Measurements from ENCODE around the gene ERC1. TPM values are rescaled to one million over a fixed set of nuclear protein-coding genes. Genes with fewer than 3 reads are reported as not detected.

Gene ERC1
- total RNA-seq, 2 donors from 2014 or later, result 18.9 to 72.9 TPM

DNA sequence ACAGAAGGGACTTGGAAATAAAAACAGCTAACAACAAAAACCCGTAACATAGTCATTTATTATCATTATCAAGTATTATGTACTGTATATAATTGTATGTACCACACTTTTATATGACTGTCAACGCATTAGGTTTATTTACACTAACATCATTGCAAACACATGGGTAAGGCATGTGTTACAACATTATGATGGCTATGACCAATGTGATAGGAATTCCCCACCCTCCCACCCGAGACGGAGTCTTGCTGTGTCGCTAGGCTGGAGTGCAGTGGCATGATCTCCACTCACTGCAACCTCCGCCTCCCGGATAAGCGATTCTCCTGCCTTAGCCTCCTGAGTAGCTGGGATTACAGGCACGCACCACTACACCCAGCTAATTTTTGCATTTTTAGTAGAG is 82.6 kb downstream of the ERC1 start:
- TF ChIP-seq, protein P1, sequence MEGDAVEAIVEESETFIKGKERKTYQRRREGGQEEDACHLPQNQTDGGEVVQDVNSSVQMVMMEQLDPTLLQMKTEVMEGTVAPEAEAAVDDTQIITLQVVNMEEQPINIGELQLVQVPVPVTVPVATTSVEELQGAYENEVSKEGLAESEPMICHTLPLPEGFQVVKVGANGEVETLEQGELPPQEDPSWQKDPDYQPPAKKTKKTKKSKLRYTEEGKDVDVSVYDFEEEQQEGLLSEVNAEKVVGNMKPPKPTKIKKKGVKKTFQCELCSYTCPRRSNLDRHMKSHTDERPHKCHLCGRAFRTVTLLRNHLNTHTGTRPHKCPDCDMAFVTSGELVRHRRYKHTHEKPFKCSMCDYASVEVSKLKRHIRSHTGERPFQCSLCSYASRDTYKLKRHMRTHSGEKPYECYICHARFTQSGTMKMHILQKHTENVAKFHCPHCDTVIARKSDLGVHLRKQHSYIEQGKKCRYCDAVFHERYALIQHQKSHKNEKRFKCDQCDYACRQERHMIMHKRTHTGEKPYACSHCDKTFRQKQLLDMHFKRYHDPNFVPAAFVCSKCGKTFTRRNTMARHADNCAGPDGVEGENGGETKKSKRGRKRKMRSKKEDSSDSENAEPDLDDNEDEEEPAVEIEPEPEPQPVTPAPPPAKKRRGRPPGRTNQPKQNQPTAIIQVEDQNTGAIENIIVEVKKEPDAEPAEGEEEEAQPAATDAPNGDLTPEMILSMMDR (IDR thresholded peaks at IDR 0.05), result no peak
- TF ChIP-seq POLR2AphosphoS5 (IDR thresholded peaks at IDR 0.05), result no peak
- no peak for TF ChIP-seq POLR2A (IDR thresholded peaks at IDR 0.05)
- 94% methylated on average over 9 of the region's 9 CpGs for WGBS

GRCh38 chr12:1077036-1077803 is 86.2 kb downstream of the ERC1 start:
- Histone ChIP-seq H3K4me1 (replicated peaks) (no peaks in the 10 kb centered on the region), H3K36me3 (no peaks in the 10 kb centered on the region), H3K4me3 (no peak overlapping the region), H3K9me3 (no peaks in the 10 kb centered on the region), H3K27ac (no peak overlapping the region), H3K27me3 (replicated peaks; ENCODE audit: insufficient read depth) (no peaks in the 10 kb centered on the region)
- no peak for DNase-seq (ENCODE audit: low spot score)
- intact Hi-C loops (cut with DNase I), result no loop called here
- 49% methylated on average over 5 of the region's 5 CpGs for WGBS
- TF ChIP-seq POLR2A (IDR thresholded peaks at IDR 0.05), result no peak
- TF ChIP-seq, protein P1 (IDR thresholded peaks at IDR 0.05), result no peak
- TF ChIP-seq POLR2AphosphoS5 (IDR thresholded peaks at IDR 0.05), result no peak

More for the DNA sequence above, 82.6 kb downstream of the ERC1 start:
- H3K27me3 ChIP-seq (replicated peaks; ENCODE audit: insufficient read depth), result no peaks in the 10 kb centered on the region
- H3K4me1 ChIP-seq (replicated peaks), result no peaks in the 10 kb centered on the region
- no peak for DNase-seq (ENCODE audit: low spot score)
- intact Hi-C loops (cut with DNase I), result no loop called here
- H3K9me3 ChIP-seq, result no peaks in the 10 kb centered on the region
- H3K27ac ChIP-seq, result no peak overlapping the region
- H3K36me3 ChIP-seq, result no peaks in the 10 kb centered on the region
- H3K4me3 ChIP-seq, result no peak overlapping the region

- H3K27me3 ChIP-seq (replicated peaks; ENCODE audit: insufficient read depth), result no peaks in the 10 kb centered on the region
- WGBS, result 78% methylated on average over 3 of the region's 3 CpGs
- H3K9me3 ChIP-seq, result no peaks in the 10 kb centered on the region
- no peak overlapping the region for H3K27ac ChIP-seq
- H3K4me1 ChIP-seq (replicated peaks), result no peaks in the 10 kb centered on the region
- intact Hi-C loops (cut with DNase I), result no loop called here
- no peak overlapping the region for H3K4me3 ChIP-seq
- no peak for DNase-seq (ENCODE audit: low spot score)
- TF ChIP-seq, protein P1 (IDR thresholded peaks at IDR 0.05), result no peak
- no peak for TF ChIP-seq POLR2AphosphoS5 (IDR thresholded peaks at IDR 0.05)
- no peak for TF ChIP-seq POLR2A (IDR thresholded peaks at IDR 0.05)
- no peaks in the 10 kb centered on the region for H3K36me3 ChIP-seq
Measured at GRCh38 chr12:1078002-1078401, 87.0 kb downstream of the ERC1 start.

DNA sequence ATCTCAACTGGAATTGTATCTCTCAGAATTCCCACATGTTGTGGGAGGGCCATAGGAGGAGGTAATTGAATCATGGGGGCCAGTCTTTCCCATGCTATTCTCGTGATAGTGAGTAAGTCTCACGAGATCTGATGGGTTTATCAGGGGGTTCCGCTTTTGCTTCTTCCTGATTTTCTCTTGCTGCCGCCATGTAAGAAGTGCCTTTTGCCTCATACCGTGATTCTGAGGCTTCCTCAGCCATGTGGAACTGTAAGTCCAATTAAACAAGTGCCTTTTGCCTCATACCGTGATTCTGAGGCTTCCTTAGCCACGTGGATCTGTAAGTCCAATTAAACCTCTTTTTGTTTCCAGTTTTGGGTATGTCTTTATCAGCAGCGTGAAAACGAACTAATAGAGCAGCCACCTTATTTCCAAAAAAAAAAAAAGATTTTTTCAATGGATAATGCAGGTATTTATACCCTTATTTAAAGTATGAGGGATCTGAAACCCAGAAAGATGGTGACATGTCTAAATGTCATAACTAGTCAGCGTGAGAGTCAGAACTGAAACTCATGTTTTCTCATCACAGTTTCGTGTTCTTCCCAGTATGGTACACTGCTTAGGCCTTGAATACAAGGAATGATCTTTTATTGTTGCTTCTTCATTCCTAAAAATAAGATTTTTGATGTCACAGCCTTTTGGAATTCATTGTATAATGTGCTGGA is 89.6 kb downstream of the ERC1 start:
- Histone ChIP-seq H3K4me1 (replicated peaks) (no peaks in the 10 kb centered on the region), H3K36me3 (no peaks in the 10 kb centered on the region), H3K27me3 (replicated peaks; ENCODE audit: insufficient read depth) (no peaks in the 10 kb centered on the region), H3K9me3 (no peaks in the 10 kb centered on the region), H3K4me3 (no peak overlapping the region), H3K27ac (no peak overlapping the region)
- TF ChIP-seq POLR2A (IDR thresholded peaks at IDR 0.05) (no peak), POLR2AphosphoS5 (IDR thresholded peaks at IDR 0.05) (no peak)
- TF ChIP-seq, protein P1 (IDR thresholded peaks at IDR 0.05), result no peak
- intact Hi-C loops (cut with DNase I), result loop anchor here (5.0 kb wide), 1 partner anchor 88 kb away; the partner anchor contains the start of gene ERC1
- DNase-seq (ENCODE audit: low spot score), result no peak
- WGBS, result 91% methylated on average over 11 of the region's 11 CpGs
